GM23248 (cell line): ENCODE results near the gene TMEM239.

Experiments used
- EZH2 ChIP-seq: fragments of 200-600 bp; sonication (generic); IDR thresholded peaks from 2 replicates; pipeline ENCODE4 v1.6.1; 2018; ENCODE audit warnings: antibody characterized with exemption, mild to moderate bottlenecking; ENCODE audit not compliant: insufficient read depth, poor library complexity, severe bottlenecking
- EZH2phosphoT487 ChIP-seq: fragments of 200-600 bp; sonication (generic); IDR thresholded peaks from 2 replicates; pipeline ENCODE4 v1.6.1; 2018; ENCODE audit warnings: antibody characterized with exemption, moderate library complexity, mild to moderate bottlenecking, low read depth; ENCODE audit not compliant: insufficient read depth

GRCh38 chr20:2794866-2795447, 21.2 kb upstream of the TMEM239 start:
- TF ChIP-seq EZH2phosphoT487, result no peak
- TF ChIP-seq EZH2, result no peak
